Neural progenitor cell (in vitro differentiated cells): ENCODE measurements around the gene KCNB1. TPM values are rescaled to one million over a fixed set of nuclear protein-coding genes. Genes with fewer than 3 reads are reported as not detected.

Experiments
- DNase-seq: peaks from one replicate; pipeline ENCODE4 v3.0.0-alpha.2; 2016; ENCODE audit warnings: low spot score
- H2AFZ ChIP-seq: fragments of 200-600 bp; sonication (generic); replicated peaks from 2 replicates; pipeline ENCODE4 v1.6.1; 2016; ENCODE audit warnings: antibody characterized with exemption
- H3F3A ChIP-seq: fragments of 200-600 bp; sonication (generic); 2 replicates; pipeline ENCODE4 v1.6.1; 2016; ENCODE audit warnings: antibody characterized with exemption, low read depth
- H3K27ac ChIP-seq: fragments of 200-600 bp; sonication (generic); 2 replicates; pipeline ENCODE4 v1.5.1; 2016; ENCODE audit warnings: mild to moderate bottlenecking
- H3K27me3 ChIP-seq: fragments of 200-600 bp; sonication (generic); 2 replicates; pipeline ENCODE4 v1.6.1; 2016; ENCODE audit warnings: mild to moderate bottlenecking, moderate library complexity
- H3K36me3 ChIP-seq: fragments of 200-600 bp; sonication (generic); 2 replicates; pipeline ENCODE4 v1.5.1; 2016
- H3K4me1 ChIP-seq: fragments of 200-600 bp; sonication (generic); 2 replicates; pipeline ENCODE4 v1.6.1; 2016; ENCODE audit warnings: mixed run types
- H3K4me2 ChIP-seq: fragments of 200-600 bp; sonication (generic); 2 replicates; pipeline ENCODE4 v1.6.1; 2016
- H3K4me3 ChIP-seq: fragments of 200-600 bp; sonication (generic); 2 replicates; pipeline ENCODE4 v1.5.1; 2016
- H3K79me2 ChIP-seq: fragments of 200-600 bp; sonication (generic); 2 replicates; pipeline ENCODE4 v1.6.1; 2016; ENCODE audit warnings: low read depth
- H3K9ac ChIP-seq: fragments of 200-600 bp; sonication (generic); 2 replicates; pipeline ENCODE4 v1.6.1; 2016
- H3K9me3 ChIP-seq: fragments of 200-600 bp; sonication (generic); 2 replicates; pipeline ENCODE4 v1.5.1; 2016; ENCODE audit warnings: low read depth
- H4K20me1 ChIP-seq: fragments of 200-600 bp; sonication (generic); 2 replicates; pipeline ENCODE4 v1.6.1; 2016; ENCODE audit warnings: low read depth
- H3K27ac Mint-ChIP-seq: 3 replicates; pipeline ENCODE4 v1.8.0; 2021; ENCODE audit warnings: mixed read lengths
- H3K27me3 Mint-ChIP-seq: 2 replicates; pipeline ENCODE4 v1.8.0; 2022; ENCODE audit warnings: low read depth, mild to moderate bottlenecking, inconsistent platforms, moderate library complexity, mixed read lengths; ENCODE audit not compliant: insufficient read depth
- H3K36me3 Mint-ChIP-seq: 3 replicates; pipeline ENCODE4 v1.8.0; 2021; ENCODE audit warnings: mixed read lengths
- H3K4me1 Mint-ChIP-seq: 3 replicates; pipeline ENCODE4 v1.8.0; 2021; ENCODE audit warnings: mixed read lengths
- H3K4me3 Mint-ChIP-seq: 3 replicates; pipeline ENCODE4 v1.8.0; 2021; ENCODE audit warnings: mild to moderate bottlenecking, moderate library complexity, mixed read lengths
- H3K9me3 Mint-ChIP-seq: 3 replicates; pipeline ENCODE4 v1.8.0; 2020; ENCODE audit warnings: mixed read lengths
- EZH2 ChIP-seq: fragments of 200-600 bp; sonication (generic); IDR thresholded peaks from 2 replicates; pipeline ENCODE4 v1.6.1; 2017; ENCODE audit warnings: antibody characterized with exemption, mild to moderate bottlenecking, moderate library complexity
- EZH2phosphoT487 ChIP-seq: fragments of 200-600 bp; sonication (generic); IDR thresholded peaks from 2 replicates; pipeline ENCODE4 v1.6.1; 2017; ENCODE audit warnings: antibody characterized with exemption
- total RNA-seq: library from RNA; depleted of rRNA; stranded (reverse); fragments of >200 nt; gene quantifications from 2 replicates; pipeline ENCODE4 v1.2.3, GENCODE V29; 2015; ENCODE audit warnings: low replicate concordance
- TF ChIP-seq, protein P1 (sequence below): fragments of 200-600 bp; sonication (generic); IDR thresholded peaks from 2 replicates; pipeline ENCODE4 v1.5.1; 2017; ENCODE audit warnings: antibody characterized with exemption, mild to moderate bottlenecking

The KCNB1 gene
- total RNA-seq, 1 donor from 2014 or later = 0.97 TPM

DNA sequence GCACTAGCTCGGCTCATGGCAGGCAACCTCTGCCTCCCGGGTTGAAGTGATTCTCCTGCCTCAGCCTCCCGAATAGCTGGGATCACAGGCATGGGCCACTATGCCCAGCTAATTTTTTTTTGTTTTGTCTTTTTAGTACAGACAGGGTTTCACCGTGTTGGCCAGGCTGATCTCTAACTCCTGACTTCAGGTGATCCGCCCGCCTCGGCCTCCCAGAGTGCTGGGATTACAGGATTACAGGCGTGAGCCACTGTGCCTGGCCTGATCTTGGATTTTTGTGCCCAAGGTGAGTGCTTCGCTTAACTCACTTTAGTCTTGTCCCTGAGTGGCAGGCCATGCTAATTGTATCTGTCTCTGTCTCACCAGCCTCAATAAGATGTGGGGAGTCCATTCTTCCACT, 78.6 kb downstream of the KCNB1 start:
- Histone ChIP-seq H2AFZ (no peak overlapping the region), H3K79me2 (no peaks in the 10 kb centered on the region), H3K9me3 (no peaks in the 10 kb centered on the region), H3K9ac (no peak overlapping the region), H3K4me3 (no peak overlapping the region), H4K20me1 (no peaks in the 10 kb centered on the region), H3K27ac (no peak overlapping the region), H3K4me2 (no peak overlapping the region), H3K27me3 (no peaks in the 10 kb centered on the region), H3K36me3 (no peaks in the 10 kb centered on the region), H3K4me1 (peaks cover 11% of the 10 kb centered on the region), H3F3A (no peaks in the 10 kb centered on the region)
- Mint-ChIP-seq H3K4me1 (peaks cover 13% of the 10 kb centered on the region), H3K4me3 (no peak overlapping the region), H3K27me3 (peaks cover 3% of the 10 kb centered on the region), H3K36me3 (no peaks in the 10 kb centered on the region), H3K27ac (no peak overlapping the region), H3K9me3 (no peaks in the 10 kb centered on the region)
- DNase-seq = no peak
- TF ChIP-seq, protein P1, sequence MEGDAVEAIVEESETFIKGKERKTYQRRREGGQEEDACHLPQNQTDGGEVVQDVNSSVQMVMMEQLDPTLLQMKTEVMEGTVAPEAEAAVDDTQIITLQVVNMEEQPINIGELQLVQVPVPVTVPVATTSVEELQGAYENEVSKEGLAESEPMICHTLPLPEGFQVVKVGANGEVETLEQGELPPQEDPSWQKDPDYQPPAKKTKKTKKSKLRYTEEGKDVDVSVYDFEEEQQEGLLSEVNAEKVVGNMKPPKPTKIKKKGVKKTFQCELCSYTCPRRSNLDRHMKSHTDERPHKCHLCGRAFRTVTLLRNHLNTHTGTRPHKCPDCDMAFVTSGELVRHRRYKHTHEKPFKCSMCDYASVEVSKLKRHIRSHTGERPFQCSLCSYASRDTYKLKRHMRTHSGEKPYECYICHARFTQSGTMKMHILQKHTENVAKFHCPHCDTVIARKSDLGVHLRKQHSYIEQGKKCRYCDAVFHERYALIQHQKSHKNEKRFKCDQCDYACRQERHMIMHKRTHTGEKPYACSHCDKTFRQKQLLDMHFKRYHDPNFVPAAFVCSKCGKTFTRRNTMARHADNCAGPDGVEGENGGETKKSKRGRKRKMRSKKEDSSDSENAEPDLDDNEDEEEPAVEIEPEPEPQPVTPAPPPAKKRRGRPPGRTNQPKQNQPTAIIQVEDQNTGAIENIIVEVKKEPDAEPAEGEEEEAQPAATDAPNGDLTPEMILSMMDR = no peak
- TF ChIP-seq EZH2phosphoT487 (no peak), EZH2 (no peak)

DNA sequence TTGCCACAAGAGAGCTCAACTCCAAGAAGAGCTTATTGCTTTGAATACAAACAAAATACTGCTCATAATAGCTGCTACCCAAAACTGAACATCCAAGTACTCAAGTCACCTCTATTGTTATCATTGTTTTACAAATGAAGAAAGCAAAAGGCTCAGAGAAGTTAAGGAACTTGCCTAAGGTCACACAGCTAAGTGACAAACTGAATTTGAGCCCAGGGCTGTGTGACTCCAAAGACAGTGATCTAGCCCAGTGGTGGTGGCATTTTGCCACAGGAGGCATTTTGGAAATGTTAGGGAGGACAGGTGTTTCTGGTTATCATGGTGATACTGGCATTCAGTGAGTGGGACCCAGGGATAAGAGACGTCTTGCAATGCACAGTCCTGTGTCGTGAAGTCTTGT, 79.5 kb downstream of the KCNB1 start:
- Histone ChIP-seq H3K9me3 (no peaks in the 10 kb centered on the region), H3F3A (no peaks in the 10 kb centered on the region), H4K20me1 (no peaks in the 10 kb centered on the region), H3K27ac (no peak overlapping the region), H3K4me2 (no peak overlapping the region), H3K4me1 (peaks cover 11% of the 10 kb centered on the region), H2AFZ (no peak overlapping the region), H3K27me3 (no peaks in the 10 kb centered on the region), H3K9ac (no peak overlapping the region), H3K36me3 (no peaks in the 10 kb centered on the region), H3K4me3 (no peak overlapping the region), H3K79me2 (no peaks in the 10 kb centered on the region)
- H3K27ac Mint-ChIP-seq = no peak overlapping the region
- no peaks in the 10 kb centered on the region for H3K36me3 Mint-ChIP-seq
- TF ChIP-seq, protein P1 = no peak
- no peak for TF ChIP-seq EZH2phosphoT487
- no peak for TF ChIP-seq EZH2
- no peaks in the 10 kb centered on the region for H3K9me3 Mint-ChIP-seq
- peaks cover 13% of the 10 kb centered on the region for H3K4me1 Mint-ChIP-seq
- peaks cover 3% of the 10 kb centered on the region for H3K27me3 Mint-ChIP-seq
- DNase-seq = no peak
- no peak overlapping the region for H3K4me3 Mint-ChIP-seq

DNA sequence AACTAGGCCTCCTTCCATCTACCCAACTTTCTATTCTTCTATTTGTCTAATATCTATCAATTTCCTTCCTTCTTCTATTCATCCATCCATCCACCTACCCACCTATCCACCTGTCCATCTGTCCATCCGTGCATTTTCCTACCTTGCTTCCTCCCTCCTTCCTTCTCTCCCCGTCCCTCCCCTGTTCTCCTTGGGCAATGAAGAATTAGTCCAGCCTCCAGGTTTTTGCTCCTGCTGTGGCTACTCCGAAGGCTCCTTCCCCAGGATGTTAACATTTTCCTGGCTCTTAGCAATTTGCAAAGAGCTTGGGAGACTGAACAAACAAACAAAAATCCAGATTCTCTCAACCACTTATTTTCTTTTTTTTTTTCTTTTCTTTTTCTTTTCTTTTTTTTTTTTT, 81.6 kb downstream of the KCNB1 start:
- Histone ChIP-seq H4K20me1 (no peaks in the 10 kb centered on the region), H3K9ac (no peak overlapping the region), H2AFZ (no peak overlapping the region), H3K4me3 (no peak overlapping the region), H3K27ac (no peak overlapping the region), H3K79me2 (no peaks in the 10 kb centered on the region), H3K4me1 (peaks cover 11% of the 10 kb centered on the region), H3K9me3 (no peaks in the 10 kb centered on the region), H3K36me3 (no peaks in the 10 kb centered on the region), H3F3A (no peaks in the 10 kb centered on the region), H3K4me2 (no peak overlapping the region), H3K27me3 (no peaks in the 10 kb centered on the region)
- Mint-ChIP-seq H3K4me3 (no peak overlapping the region), H3K27ac (no peak overlapping the region), H3K9me3 (no peaks in the 10 kb centered on the region), H3K4me1 (peaks cover 16% of the 10 kb centered on the region), H3K27me3 (peaks cover 3% of the 10 kb centered on the region), H3K36me3 (no peaks in the 10 kb centered on the region)
- TF ChIP-seq, protein P1 = no peak
- TF ChIP-seq EZH2 (no peak), EZH2phosphoT487 (no peak)
- no peak for DNase-seq
